ENCODE data around the gene FAM81A.
A peak's percentile ranks its signal among the peaks of the same experiment; 100 is the strongest.

FAM81A gene

GRCh38 chr15:59548501-59549226, 110.7 kb downstream of the FAM81A start:
- DNase-seq = no peak

GRCh38 chr15:59549301-59550185, 111.6 kb downstream of the FAM81A start:
- DNase-seq = no peak

GRCh38 chr15:59550530-59550929, 112.5 kb downstream of the FAM81A start:
- DNase-seq = no peak

- peak; percentile 11 to 32 for DNase-seq
Measured at GRCh38 chr15:59550956-59551355, 113.0 kb downstream of the FAM81A start.

- no peak for DNase-seq
Measured at GRCh38 chr15:59553879-59554735, 116.1 kb downstream of the FAM81A start.

GRCh38 chr15:59555696-59556095, 117.7 kb downstream of the FAM81A start:
- no peak for DNase-seq

GRCh38 chr15:59556380-59556779, 118.4 kb downstream of the FAM81A start:
- no peak for DNase-seq

GRCh38 chr15:59557581-59557980, 119.6 kb downstream of the FAM81A start:
- DNase-seq = no peak

GRCh38 chr15:59558851-59559250, 120.9 kb downstream of the FAM81A start:
- DNase-seq = no peak

- DNase-seq = no peak
Measured at GRCh38 chr15:59561547-59561946, 123.6 kb downstream of the FAM81A start.

GRCh38 chr15:59562448-59563186, 124.6 kb downstream of the FAM81A start:
- no peak for DNase-seq

GRCh38 chr15:59565299-59565698, 127.3 kb downstream of the FAM81A start:
- no peak for DNase-seq

- DNase-seq = no peak
Measured at GRCh38 chr15:59567324-59567723, 129.3 kb downstream of the FAM81A start.

GRCh38 chr15:59569477-59569876, 131.5 kb downstream of the FAM81A start:
- no peak for DNase-seq

- no peak for DNase-seq
Measured at GRCh38 chr15:59570315-59570714, 132.3 kb downstream of the FAM81A start.

- no peak for DNase-seq
Measured at GRCh38 chr15:59571606-59572005, 133.6 kb downstream of the FAM81A start.
